Nephron (organoid): ENCODE data around the gene RTP2.

Source experiments
- H3K27ac Mint-ChIP-seq, 3 experiments: 2 replicates each; pipeline ENCODE4 v1.8.0; 2020; ENCODE audit warnings: mixed read lengths in 3 of 3, mild to moderate bottlenecking in 2 of 3, moderate library complexity in 1 of 3
- H3K27me3 Mint-ChIP-seq: 2 replicates; pipeline ENCODE4 v1.8.0; 2021; ENCODE audit warnings: low read depth, mild to moderate bottlenecking, moderate library complexity, mixed read lengths
- H3K36me3 Mint-ChIP-seq: 2 replicates; pipeline ENCODE4 v1.8.0; 2020; ENCODE audit warnings: low read depth, mixed read lengths
- H3K4me1 Mint-ChIP-seq: 2 replicates; pipeline ENCODE4 v1.8.0; 2020; ENCODE audit warnings: mixed read lengths
- H3K4me3 Mint-ChIP-seq, 3 experiments: 2 replicates each; pipeline ENCODE4 v1.8.0; 2020; ENCODE audit warnings: mild to moderate bottlenecking in 3 of 3, mixed read lengths in 3 of 3, moderate library complexity in 2 of 3
- H3K9me3 Mint-ChIP-seq: 2 replicates; pipeline ENCODE4 v1.8.0; 2020; ENCODE audit warnings: mixed read lengths
- TF ChIP-seq, protein P1 (sequence below), 3 experiments: fragments of 200-600 bp; sonication (generic); IDR thresholded peaks; one replicate each; pipeline ENCODE4 v1.5.0; 2021; ENCODE audit warnings: antibody characterized with exemption in 3 of 3; ENCODE audit not compliant: unreplicated experiment in 3 of 3

Gene RTP2

DNA sequence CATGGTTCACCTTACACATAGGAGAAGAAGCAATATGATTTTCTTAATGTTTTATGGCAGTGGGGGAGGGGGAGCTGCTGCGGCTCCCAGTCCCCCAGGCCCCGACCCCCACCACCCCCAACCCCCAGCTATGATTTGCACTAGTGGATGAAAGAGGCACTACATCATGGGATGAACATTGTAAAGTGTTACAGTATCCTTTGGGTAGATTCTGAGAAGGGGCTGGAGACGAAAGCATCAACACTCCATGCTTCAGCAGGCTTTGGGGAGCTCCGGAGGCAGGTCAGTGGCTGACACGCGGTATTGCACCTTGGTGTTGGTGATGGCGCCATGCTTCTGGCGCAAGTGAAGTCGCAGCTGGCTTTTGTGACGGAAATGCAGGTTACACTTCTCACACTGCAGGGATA lies 19.9 kb upstream of the RTP2 start:
- H3K27ac Mint-ChIP-seq: no peak overlapping the region
- TF ChIP-seq, protein P1, sequence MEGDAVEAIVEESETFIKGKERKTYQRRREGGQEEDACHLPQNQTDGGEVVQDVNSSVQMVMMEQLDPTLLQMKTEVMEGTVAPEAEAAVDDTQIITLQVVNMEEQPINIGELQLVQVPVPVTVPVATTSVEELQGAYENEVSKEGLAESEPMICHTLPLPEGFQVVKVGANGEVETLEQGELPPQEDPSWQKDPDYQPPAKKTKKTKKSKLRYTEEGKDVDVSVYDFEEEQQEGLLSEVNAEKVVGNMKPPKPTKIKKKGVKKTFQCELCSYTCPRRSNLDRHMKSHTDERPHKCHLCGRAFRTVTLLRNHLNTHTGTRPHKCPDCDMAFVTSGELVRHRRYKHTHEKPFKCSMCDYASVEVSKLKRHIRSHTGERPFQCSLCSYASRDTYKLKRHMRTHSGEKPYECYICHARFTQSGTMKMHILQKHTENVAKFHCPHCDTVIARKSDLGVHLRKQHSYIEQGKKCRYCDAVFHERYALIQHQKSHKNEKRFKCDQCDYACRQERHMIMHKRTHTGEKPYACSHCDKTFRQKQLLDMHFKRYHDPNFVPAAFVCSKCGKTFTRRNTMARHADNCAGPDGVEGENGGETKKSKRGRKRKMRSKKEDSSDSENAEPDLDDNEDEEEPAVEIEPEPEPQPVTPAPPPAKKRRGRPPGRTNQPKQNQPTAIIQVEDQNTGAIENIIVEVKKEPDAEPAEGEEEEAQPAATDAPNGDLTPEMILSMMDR (IDR thresholded peaks at IDR 0.05; ENCODE audit: unreplicated experiment in 3 of 3): no peak
- H3K4me3 Mint-ChIP-seq: no peak overlapping the region
- no peaks in the 10 kb centered on the region for H3K9me3 Mint-ChIP-seq
- H3K4me1 Mint-ChIP-seq: peaks cover 19% of the 10 kb centered on the region
- H3K27me3 Mint-ChIP-seq: no peaks in the 10 kb centered on the region
- peaks cover 54% of the 10 kb centered on the region for H3K36me3 Mint-ChIP-seq

DNA sequence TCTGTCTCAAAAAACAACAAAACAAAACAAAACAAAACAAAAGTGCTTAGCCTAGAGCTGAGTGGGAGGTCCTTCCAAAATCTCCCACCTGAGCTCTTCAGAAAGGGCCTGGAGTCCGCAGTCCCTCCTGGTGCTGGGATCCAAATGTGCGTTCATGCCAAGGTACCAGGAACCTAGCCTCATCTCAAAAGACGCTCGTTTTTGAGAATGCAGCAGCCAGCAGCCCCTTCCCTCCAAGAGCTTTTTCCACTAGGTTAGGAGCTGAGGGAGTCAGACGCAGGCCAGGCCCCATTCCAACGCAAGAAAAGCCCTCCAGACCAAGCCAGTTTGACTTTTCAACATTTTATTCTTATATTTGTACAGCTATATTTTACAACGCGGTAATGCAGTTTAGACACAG lies 18.7 kb upstream of the RTP2 start:
- no peaks in the 10 kb centered on the region for H3K9me3 Mint-ChIP-seq
- no peaks in the 10 kb centered on the region for H3K27me3 Mint-ChIP-seq
- H3K4me3 Mint-ChIP-seq: no peak overlapping the region
- H3K36me3 Mint-ChIP-seq: peaks cover 45% of the 10 kb centered on the region
- H3K4me1 Mint-ChIP-seq: peaks cover 19% of the 10 kb centered on the region
- H3K27ac Mint-ChIP-seq: no peak overlapping the region
- TF ChIP-seq, protein P1 (IDR thresholded peaks at IDR 0.05; ENCODE audit: unreplicated experiment in 3 of 3): no peak

DNA sequence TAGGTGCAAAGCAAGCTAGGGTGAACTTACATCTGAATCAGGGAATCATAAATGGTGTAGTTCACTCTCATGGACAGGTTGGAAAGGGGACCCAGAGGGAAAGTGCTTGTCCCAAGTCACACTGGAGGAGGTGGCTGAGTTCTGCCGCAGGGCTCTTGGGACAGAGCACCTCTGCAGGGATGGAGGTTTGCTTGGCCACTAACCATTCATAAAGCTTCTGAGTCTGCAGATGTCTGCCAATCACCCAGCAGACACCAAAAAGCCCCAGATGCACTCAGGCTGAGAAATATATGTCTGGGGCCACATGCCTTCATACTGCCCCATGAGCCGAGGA lies 17.9 kb upstream of the RTP2 start:
- no peak overlapping the region for H3K27ac Mint-ChIP-seq
- H3K9me3 Mint-ChIP-seq: no peaks in the 10 kb centered on the region
- peaks cover 39% of the 10 kb centered on the region for H3K36me3 Mint-ChIP-seq
- H3K4me1 Mint-ChIP-seq: peaks cover 19% of the 10 kb centered on the region
- TF ChIP-seq, protein P1 (IDR thresholded peaks at IDR 0.05; ENCODE audit: unreplicated experiment in 3 of 3): no peak
- H3K27me3 Mint-ChIP-seq: no peaks in the 10 kb centered on the region
- no peak overlapping the region for H3K4me3 Mint-ChIP-seq

DNA sequence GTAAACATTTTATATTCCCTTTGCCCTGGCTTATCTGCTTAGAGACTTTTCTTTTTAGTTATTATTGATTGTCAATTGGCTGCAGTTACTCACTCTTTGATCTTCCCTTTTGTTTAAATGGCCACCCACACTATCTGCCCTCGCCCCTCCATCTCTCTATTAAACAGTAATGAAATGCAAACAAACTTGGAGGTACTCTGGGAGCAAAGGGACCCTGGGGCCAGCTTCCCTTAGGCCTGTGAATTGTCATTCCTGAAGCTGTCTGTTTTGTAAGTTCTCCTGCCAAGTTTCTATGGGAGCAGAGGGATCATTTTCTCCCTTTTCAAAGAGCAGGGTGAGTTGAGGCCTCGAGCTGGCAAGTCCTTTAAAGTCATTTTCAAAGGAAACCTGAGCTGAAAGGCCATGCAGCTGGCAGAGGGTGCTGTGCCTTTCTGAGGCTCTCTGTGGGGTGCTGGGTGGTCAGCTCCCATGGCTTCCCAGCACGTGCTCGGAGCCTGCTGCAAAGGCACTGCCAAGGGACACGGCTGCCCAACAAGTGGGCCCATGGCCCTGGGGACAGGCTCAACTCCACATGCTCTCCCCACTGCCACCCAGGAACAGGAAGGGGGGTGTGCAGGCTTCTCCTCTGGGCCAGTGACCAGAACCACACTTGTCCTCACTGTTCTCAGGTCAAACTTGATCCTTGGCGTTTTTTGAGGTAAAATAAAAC lies 17.4 kb upstream of the RTP2 start:
- Mint-ChIP-seq H3K4me1 (peaks cover 19% of the 10 kb centered on the region), H3K27ac (no peak overlapping the region), H3K36me3 (peaks cover 34% of the 10 kb centered on the region), H3K27me3 (no peaks in the 10 kb centered on the region), H3K4me3 (no peak overlapping the region), H3K9me3 (no peaks in the 10 kb centered on the region)
- TF ChIP-seq, protein P1 (IDR thresholded peaks at IDR 0.05; ENCODE audit: unreplicated experiment in 3 of 3): no peak

DNA sequence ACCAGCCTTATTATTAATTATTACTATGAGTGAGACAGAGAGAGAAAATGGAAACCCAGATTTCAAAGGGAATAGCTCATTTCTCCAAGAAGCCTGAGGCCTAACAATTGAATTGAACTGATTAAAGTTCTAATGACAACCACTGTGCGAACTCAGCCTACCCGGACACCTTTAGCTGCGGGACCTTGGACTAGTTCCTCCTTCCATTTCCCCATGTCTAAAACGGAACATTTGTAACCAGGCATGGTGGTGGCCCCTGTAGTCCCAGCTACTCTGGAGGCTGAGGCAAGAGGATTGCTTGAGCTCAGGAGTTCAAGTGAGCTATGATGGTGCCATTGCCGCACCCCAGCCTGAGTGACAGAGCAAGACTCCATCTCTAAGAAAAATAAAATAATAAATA lies 16.4 kb upstream of the RTP2 start:
- H3K9me3 Mint-ChIP-seq: no peaks in the 10 kb centered on the region
- H3K27me3 Mint-ChIP-seq: peaks cover 4% of the 10 kb centered on the region
- TF ChIP-seq, protein P1 (IDR thresholded peaks at IDR 0.05; ENCODE audit: unreplicated experiment in 3 of 3): no peak
- no peak overlapping the region for H3K4me3 Mint-ChIP-seq
- no peak overlapping the region for H3K27ac Mint-ChIP-seq
- peaks cover 25% of the 10 kb centered on the region for H3K36me3 Mint-ChIP-seq
- peaks cover 19% of the 10 kb centered on the region for H3K4me1 Mint-ChIP-seq

DNA sequence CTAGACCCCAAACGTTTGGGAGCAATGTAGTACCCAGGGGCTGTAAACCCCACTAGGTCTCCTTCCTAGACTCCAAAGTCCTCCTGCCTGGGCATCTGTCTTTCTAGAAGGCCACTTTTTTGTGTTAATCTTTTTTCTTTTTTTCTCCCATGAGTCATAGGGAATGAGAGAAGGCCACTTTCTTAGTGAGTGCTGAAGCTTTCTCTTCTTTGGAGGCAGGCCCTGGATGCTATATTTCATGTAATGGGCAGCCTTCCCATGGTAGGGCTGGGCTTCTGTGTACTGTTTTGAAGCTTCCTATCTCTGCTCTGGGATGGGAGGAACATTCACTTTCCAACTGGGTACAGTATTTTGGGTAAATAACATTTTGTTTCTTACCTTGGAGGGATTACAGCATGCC lies 15.2 kb upstream of the RTP2 start:
- Mint-ChIP-seq H3K36me3 (peaks cover 13% of the 10 kb centered on the region), H3K4me3 (no peak overlapping the region), H3K9me3 (no peaks in the 10 kb centered on the region), H3K27me3 (peaks cover 4% of the 10 kb centered on the region), H3K27ac (no peak overlapping the region), H3K4me1 (peaks cover 19% of the 10 kb centered on the region)
- TF ChIP-seq, protein P1 (IDR thresholded peaks at IDR 0.05; ENCODE audit: unreplicated experiment in 3 of 3): no peak
